ENCODE data around the gene PTOV1.

The PTOV1 gene

DNA sequence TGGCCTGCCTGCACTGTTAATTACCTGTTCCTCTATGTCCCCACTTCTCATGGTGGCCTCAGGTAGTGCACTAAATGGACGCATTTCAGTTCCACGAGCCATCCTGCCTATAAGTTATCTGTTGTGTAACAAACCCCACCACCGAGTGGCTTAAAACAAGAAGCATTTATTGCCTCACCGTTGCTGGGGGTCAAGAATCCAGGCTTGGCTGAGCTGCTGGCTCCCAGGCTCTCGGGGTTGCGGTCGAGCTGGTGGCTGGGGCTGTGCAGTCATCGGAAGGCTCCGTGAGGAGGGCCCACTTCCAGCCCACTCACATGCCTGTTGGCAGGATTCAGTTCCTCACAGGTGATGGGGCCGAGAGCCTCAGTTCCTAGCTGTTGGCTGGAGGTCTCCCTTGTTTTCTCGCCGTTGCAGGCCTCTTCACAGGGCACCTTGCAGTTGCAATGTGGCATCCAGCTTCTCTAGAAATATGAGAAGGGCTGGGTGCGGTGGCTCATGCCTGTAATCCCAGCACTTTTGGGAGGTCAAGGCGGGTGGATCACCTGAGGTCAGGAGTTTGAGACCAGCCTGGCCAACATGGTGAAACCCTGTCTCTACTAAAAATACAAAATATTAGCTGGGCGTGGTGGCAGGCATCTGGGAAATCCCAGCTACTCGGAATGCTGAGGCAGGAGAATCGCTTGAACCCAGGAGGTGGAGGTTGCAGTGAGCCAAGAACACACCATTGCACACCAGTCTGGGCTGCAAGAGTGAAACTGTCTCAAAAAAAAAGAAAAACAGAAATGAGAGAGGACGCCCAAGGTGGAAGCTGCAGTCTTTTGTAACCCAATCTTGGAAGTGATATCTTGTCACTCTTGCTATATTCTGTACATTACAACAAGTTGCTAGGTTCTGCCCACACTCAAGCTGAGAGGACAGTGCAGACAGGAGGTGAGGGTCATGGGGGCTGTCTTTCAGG is 6.5 kb upstream of the PTOV1 start:
- DNase-seq = no peak

DNA sequence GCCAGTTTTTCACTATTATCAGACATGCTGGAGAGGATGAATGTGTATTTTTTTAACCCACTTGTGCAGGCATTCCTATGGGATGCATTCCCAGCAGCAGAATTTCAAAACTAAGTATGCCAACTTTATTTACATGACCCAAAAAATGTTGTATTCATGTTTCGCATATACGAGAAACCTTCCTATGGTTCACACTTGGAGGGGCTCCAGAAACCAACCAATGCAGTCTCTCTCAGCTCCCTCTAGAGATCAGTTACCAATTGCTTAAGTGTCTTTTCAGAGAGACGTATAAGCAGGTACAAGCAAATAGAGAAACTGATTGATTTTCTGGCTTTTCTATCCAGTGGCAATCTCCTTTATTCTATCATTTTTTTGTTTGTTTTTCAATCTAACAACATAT is 5.5 kb upstream of the PTOV1 start:
- DNase-seq = no peak

DNA sequence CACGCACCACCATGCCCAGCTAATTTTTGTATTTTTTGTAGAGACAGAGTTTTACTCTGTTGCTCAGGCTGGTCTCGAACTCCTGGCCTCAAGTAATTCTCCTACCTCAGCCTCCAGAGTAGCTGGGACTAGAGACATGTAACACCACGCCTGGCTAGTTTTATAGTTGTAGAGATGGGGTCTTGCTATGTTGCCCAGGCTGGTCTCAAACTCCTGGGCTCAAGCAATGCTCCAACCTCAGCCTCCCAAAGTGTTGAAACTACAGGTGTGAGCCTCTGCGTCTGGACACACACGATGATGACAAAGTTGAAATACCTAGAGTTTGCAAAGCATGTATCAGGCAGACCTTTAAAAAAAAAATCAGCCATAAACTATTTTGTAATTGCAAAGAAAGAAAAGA is 4.6 kb upstream of the PTOV1 start:
- DNase-seq = no peak

DNA sequence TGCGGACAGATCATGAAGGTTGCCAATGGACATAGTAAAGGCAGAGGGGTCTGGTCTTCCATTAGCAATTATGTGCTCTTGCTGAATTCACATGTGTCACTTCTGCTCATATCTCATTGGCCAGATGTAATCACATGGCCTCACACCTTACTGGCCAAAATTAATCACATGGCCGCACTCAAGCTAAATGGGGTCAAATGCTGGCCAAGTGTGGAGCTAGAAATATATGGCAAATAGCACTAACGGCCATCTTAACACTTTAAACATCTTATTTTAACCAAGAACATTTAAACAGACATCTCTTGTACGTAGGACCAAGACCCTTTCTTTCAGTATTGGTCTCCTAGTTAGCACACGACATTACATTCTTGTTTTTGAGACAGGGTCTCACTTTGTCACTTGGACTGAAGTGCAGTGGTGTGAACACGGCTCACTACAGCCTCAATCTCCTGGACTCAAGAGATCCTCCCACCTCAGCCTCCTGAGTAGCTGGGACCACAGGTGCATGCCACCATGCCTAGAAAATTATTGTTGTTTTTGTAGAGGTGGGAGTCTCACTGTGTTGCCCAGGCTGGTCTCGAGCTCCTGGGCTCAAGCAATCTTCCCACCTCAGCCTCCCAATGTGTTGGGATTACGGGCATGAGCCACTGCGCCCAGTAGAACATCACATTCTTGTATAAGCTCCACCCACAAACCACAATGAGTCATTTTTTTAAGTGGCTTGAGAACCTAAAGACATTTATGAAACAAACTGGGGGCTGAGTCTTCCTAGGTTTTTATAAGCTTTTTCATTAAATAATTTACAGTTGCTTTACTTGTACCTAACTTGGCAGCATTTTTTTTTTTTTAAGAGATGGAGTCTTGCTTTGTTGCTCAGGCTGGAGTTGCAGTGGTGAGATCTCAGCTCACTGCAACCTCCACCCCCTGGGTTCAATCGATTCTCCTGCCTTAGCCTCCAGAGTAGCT is 2.9 kb upstream of the PTOV1 start:
- peak; percentile 78 for DNase-seq

- no peak for DNase-seq
Measured at GRCh38 chr19:49848938-49849337, 2.0 kb upstream of the PTOV1 start.

GRCh38 chr19:49849433-49850220 is 1.3 kb upstream of the PTOV1 start:
- DNase-seq = no peak

DNA sequence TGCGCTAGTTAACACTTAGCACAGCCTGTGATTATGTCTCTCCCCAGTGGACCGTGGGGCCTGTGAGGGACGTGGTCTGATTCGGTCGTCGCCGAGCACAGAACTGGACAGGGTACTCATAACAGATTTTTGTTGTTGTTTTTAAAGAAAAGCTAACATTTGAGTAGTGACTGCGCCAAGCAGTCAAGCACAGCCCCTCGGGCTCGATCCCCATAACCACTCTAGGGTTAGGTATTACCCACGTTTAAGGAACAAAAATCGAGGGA is 805 bp upstream of the PTOV1 start:
- DNase-seq = no peak

- peak; percentile 40 for DNase-seq
Measured at GRCh38 chr19:49851456-49852259, 699 bp downstream of the PTOV1 start.

- peak; percentile 22 for DNase-seq
Measured at GRCh38 chr19:49852631-49853126, 1.7 kb downstream of the PTOV1 start.

DNA sequence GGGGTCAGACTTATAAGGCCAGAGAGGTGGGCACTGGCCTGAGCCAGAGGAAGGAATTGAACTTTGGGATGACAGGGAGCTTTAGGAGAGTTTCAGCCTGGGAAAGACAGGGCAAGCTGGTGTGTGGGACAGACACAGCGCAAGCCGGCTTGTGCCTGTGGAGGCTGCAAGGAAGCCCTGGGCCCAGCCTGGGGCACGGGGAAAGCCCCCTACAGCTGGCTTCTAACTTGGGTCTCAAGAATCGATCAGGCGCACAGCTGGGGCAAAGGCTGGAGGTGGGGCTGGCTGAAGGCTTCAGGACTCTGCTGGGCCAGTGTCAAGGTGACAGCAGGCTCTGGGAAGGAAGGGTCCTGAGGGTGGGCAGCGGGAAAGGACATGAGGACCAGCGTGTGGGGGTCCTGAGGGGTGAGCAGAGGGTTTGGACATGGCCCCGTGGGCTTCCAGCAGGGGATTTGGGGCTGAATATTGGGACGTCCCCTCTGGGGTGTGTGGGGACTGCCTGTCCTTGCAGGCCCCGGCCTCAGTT is 3.0 kb downstream of the PTOV1 start:
- DNase-seq = no peak

DNA sequence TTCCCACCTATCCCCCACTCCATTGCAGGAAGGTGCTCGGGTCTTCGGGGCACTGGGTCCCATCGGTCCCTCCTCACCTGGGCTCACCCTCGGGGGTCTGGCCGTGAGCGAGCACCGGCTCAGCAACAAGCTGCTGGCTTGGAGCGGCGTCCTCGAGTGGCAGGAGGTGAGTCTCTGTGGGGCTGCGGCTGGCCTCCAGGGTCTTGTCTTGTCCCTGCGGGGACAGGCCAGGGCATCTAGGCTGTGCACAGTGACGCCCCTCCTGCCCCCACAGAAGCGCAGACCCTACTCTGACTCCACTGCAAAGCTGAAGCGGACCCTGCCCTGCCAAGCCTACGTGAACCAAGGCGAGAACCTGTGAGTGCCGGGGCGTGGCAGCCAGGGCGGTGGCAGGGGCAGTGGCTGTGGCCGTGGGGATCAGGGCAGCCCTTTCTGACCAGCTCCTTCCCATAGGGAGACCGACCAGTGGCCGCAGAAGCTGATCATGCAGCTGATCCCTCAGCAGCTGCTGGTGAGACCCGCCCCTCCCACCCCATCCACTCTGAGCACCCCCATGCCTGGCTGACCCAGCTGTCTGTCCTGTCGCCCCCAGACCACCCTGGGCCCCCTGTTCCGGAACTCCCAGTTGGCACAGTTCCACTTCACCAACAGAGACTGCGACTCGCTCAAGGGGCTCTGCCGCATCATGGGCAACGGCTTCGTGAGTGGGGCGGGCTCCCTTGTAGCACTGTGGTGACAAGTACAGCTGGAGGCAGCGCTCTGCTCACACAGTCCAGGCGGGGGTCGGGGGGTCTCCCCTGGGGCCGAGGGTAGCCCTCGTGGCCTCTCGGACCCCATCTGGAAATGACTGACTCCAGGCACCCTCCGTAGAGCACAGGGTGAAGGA is 3.7 kb downstream of the PTOV1 start:
- no peak for DNase-seq

GRCh38 chr19:49855277-49855675 is 4.3 kb downstream of the PTOV1 start:
- DNase-seq = no peak

- no peak for DNase-seq
Measured at GRCh38 chr19:49855676-49856573, 5.0 kb downstream of the PTOV1 start.

GRCh38 chr19:49856574-49857021 is 5.6 kb downstream of the PTOV1 start:
- no peak for DNase-seq

DNA sequence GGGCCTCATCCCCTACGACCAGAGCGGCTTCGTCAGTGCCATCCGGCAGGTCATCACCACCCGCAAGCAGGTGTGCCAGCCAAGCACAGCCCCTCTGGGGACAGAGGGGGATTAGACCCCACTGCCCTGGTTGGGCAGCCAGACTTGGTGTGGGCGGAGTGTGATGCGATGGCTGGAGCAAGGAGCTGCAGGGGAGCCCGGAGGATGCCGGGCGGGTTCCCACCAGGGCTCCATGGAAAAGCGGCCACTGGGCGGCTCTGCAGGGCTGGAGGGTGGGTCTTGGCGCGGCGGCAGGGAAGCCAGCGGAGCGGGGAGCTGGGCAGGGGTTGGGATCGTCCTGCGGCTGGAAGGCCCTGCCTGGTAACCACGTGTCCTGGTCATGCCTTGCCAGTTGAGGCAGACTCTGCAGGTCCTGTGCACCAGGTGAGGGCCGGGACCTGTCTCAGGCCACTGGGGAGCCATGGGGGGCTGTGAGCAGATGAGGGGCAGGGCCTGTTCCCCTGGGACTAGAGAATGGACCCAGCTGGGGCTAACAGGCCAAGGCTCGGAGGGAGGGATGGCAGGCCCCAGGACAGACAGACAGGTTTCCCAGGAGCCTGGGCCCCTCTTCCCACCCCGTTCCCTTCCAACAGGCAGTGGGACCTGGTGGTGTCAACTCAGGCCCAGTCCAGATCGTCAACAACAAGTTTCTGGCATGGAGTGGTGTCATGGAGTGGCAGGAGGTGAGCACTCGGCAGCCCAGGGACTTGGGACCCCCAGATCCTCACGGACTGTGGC is 6.3 kb downstream of the PTOV1 start:
- no peak for DNase-seq

DNA sequence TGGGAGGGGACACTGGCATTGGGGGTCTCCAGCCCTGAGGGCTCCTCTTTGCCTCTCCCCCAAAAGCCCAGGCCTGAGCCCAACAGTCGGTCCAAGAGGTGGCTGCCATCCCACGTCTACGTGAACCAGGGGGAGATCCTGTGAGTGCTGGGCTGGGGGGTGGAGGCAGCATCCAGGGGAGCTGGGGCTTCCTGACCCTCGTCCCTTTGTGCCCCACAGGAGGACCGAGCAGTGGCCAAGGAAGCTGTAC is 6.8 kb downstream of the PTOV1 start:
- DNase-seq = no peak

DNA sequence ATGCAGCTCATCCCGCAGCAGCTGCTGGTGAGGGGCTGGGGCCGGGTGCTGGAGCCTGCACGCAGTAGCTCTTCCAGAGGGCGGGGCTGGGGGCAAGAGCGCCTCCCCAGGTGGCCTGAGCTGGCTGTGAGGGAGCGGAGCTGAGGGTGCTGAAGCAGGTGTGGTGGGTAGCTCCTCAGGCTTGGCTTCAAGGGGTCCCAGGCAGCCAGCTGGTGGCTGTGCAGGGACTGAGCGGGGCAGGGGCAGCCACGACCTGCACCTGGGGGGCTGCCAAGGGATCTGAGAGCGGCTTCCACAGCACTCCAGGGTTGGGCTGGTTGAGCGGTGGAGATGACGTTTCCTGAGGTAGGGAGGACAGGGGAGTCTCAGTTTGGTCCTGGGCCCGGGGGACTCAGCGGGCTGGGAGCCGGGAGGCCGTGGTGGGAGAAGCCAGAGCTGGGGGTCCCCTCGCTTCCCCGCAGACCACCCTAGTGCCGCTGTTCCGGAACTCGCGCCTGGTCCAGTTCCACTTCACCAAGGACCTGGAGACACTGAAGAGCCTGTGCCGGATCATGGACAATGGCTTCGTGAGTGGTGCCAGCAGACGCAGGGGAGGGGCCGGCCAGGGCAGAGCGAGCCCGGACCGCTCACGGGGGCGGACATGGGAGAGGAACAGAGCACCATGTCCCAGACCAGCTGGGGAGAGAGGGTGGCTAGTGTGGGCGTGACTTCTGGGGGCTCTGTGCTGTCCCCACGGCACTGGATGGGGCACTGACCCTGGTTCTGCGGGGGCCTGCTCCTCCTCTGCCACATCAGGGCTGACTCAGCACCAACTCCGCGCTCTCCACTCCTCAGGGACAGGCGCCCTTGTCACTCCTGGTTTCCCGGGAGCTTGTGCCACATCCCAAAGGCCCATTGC is 7.4 kb downstream of the PTOV1 start:
- no peak for DNase-seq
